Neuron (in vitro differentiated cells): ENCODE measurements around the gene CD93.

Experiments used
- H2AFZ ChIP-seq: one replicate; pipeline ENCODE4 v1.6.1; 2013; ENCODE audit warnings: low read depth, mild to moderate bottlenecking, inconsistent platforms, low read length, moderate library complexity
- H3K27me3 ChIP-seq: one replicate; pipeline ENCODE4 v1.6.1; 2013; ENCODE audit warnings: low read length; ENCODE audit not compliant: insufficient read depth
- H3K36me3 ChIP-seq: one replicate; pipeline ENCODE4 v1.6.1; 2013; ENCODE audit warnings: low read length; ENCODE audit not compliant: insufficient read depth
- H3K4me1 ChIP-seq: one replicate; pipeline ENCODE4 v1.6.1; 2013; ENCODE audit warnings: low read length; ENCODE audit not compliant: insufficient read depth
- H3K4me3 ChIP-seq: 2 replicates; pipeline ENCODE4 v1.5.1; 2013; ENCODE audit warnings: mild to moderate bottlenecking, low read length, moderate library complexity
- H3K9me3 ChIP-seq: one replicate; pipeline ENCODE4 v1.6.1; 2013; ENCODE audit warnings: low read length

Gene CD93

GRCh38 chr20:23063581-23063980 lies 22.5 kb downstream of the CD93 start:
- H2AFZ ChIP-seq, result no peak overlapping the region
- H3K9me3 ChIP-seq, result no peaks in the 10 kb centered on the region
- H3K36me3 ChIP-seq, result no peaks in the 10 kb centered on the region
- no peaks in the 10 kb centered on the region for H3K27me3 ChIP-seq
- no peak overlapping the region for H3K4me3 ChIP-seq
- H3K4me1 ChIP-seq, result no peaks in the 10 kb centered on the region

GRCh38 chr20:23063168-23063567 lies 23.0 kb downstream of the CD93 start:
- H2AFZ ChIP-seq, result no peak overlapping the region
- no peaks in the 10 kb centered on the region for H3K36me3 ChIP-seq
- H3K4me3 ChIP-seq, result no peak overlapping the region
- no peaks in the 10 kb centered on the region for H3K9me3 ChIP-seq
- H3K27me3 ChIP-seq, result no peaks in the 10 kb centered on the region
- no peaks in the 10 kb centered on the region for H3K4me1 ChIP-seq

DNA sequence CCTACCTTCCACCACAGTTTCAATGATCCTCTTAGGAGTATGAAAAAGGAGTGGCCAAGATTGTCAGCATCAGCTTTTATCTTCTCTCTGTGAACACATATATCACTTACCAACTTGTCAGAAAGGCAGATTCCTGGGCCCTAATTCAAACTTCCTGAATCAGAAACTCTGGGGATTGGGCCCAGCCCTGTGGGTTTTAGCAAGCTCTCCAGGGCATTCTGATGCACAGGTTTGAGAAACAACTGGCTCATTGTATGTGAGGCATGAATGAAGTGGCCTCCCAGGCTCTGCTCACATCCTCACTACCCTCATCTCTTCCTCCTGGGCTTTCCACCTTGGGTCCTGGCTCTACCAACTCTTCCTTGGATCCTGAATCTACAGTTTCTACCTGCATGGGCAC lies 23.5 kb downstream of the CD93 start:
- no peak overlapping the region for H3K4me3 ChIP-seq

GRCh38 chr20:23061734-23062561 lies 24.2 kb downstream of the CD93 start:
- H3K9me3 ChIP-seq, result no peaks in the 10 kb centered on the region
- H3K36me3 ChIP-seq, result no peaks in the 10 kb centered on the region
- H3K4me1 ChIP-seq, result no peaks in the 10 kb centered on the region
- H2AFZ ChIP-seq, result no peak overlapping the region
- no peak overlapping the region for H3K4me3 ChIP-seq
- no peaks in the 10 kb centered on the region for H3K27me3 ChIP-seq

More for the DNA sequence above, 23.5 kb downstream of the CD93 start:
- Histone ChIP-seq H3K36me3 (no peaks in the 10 kb centered on the region), H3K9me3 (no peaks in the 10 kb centered on the region), H3K4me1 (no peaks in the 10 kb centered on the region), H2AFZ (no peak overlapping the region), H3K27me3 (no peaks in the 10 kb centered on the region)

DNA sequence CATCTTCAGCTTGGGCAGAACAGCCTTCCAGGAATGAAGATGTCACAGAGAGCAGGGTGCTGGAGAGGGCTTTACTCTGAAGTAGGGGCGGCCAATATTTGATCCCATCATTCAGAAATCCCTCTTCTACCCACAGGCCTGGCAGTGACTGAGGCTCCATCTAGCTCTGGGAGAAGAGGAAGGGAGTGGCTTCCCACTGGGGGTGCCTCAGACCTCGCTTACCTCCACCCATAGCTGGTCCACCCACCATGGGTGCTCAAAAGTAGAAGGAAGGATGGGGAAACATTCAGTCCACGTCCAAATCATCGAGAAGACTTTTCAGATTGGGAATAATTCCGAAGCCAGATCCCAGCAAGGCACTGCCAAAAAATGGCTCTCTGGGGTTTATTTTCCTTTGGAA lies 24.9 kb downstream of the CD93 start:
- Histone ChIP-seq H2AFZ (no peak overlapping the region), H3K4me1 (no peaks in the 10 kb centered on the region), H3K36me3 (no peaks in the 10 kb centered on the region), H3K9me3 (no peaks in the 10 kb centered on the region), H3K27me3 (no peaks in the 10 kb centered on the region), H3K4me3 (no peak overlapping the region)

- H3K4me1 ChIP-seq, result no peaks in the 10 kb centered on the region
- H3K27me3 ChIP-seq, result no peaks in the 10 kb centered on the region
- H2AFZ ChIP-seq, result no peak overlapping the region
- H3K4me3 ChIP-seq, result no peak overlapping the region
- H3K9me3 ChIP-seq, result no peaks in the 10 kb centered on the region
- no peaks in the 10 kb centered on the region for H3K36me3 ChIP-seq
Measured at GRCh38 chr20:23060629-23061028, 25.5 kb downstream of the CD93 start.

GRCh38 chr20:23059846-23060245 lies 26.3 kb downstream of the CD93 start:
- no peak overlapping the region for H3K4me3 ChIP-seq
- H3K27me3 ChIP-seq, result no peaks in the 10 kb centered on the region
- no peak overlapping the region for H2AFZ ChIP-seq
- no peaks in the 10 kb centered on the region for H3K4me1 ChIP-seq
- H3K9me3 ChIP-seq, result no peaks in the 10 kb centered on the region
- no peaks in the 10 kb centered on the region for H3K36me3 ChIP-seq

DNA sequence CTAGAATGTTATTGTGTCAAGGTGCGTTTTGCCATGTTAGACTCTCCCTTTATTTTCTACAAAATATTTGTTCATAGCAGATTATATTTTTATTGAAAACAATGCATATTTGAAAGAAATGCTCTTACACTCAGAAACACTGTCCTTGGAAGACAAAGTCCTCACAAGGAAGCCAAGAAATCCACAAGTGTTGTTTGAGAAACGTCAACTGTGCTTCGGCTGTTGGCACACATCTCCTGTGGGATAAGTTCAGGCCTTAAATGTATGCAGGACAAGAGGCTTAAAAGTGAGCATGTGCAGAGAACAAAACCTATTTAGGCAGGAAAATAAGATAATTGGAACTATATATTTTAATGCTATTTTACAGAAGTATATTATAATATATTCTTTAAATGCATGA lies 27.1 kb downstream of the CD93 start:
- H3K36me3 ChIP-seq, result no peaks in the 10 kb centered on the region
- no peaks in the 10 kb centered on the region for H3K4me1 ChIP-seq
- no peaks in the 10 kb centered on the region for H3K27me3 ChIP-seq
- H3K4me3 ChIP-seq, result no peak overlapping the region
- no peaks in the 10 kb centered on the region for H3K9me3 ChIP-seq
- no peak overlapping the region for H2AFZ ChIP-seq

GRCh38 chr20:23058240-23058639 lies 27.9 kb downstream of the CD93 start:
- Histone ChIP-seq H3K4me3 (no peak overlapping the region), H3K36me3 (no peaks in the 10 kb centered on the region), H2AFZ (no peak overlapping the region), H3K9me3 (no peaks in the 10 kb centered on the region), H3K27me3 (peaks cover 2% of the 10 kb centered on the region), H3K4me1 (no peaks in the 10 kb centered on the region)

GRCh38 chr20:23052904-23053303 lies 33.2 kb downstream of the CD93 start:
- Histone ChIP-seq H3K4me3 (no peak overlapping the region), H3K36me3 (no peaks in the 10 kb centered on the region), H3K4me1 (no peaks in the 10 kb centered on the region), H3K9me3 (no peaks in the 10 kb centered on the region), H3K27me3 (peaks cover 56% of the 10 kb centered on the region), H2AFZ (no peak overlapping the region)

GRCh38 chr20:23050847-23051627 lies 35.1 kb downstream of the CD93 start:
- Histone ChIP-seq H3K4me1 (no peaks in the 10 kb centered on the region), H2AFZ (no peak overlapping the region), H3K36me3 (no peaks in the 10 kb centered on the region), H3K9me3 (no peaks in the 10 kb centered on the region), H3K27me3 (peaks cover 63% of the 10 kb centered on the region), H3K4me3 (peak overlapping the region; percentile 22)

GRCh38 chr20:23050076-23050838 lies 35.9 kb downstream of the CD93 start:
- H3K36me3 ChIP-seq, result no peaks in the 10 kb centered on the region
- H3K9me3 ChIP-seq, result no peaks in the 10 kb centered on the region
- H3K4me1 ChIP-seq, result no peaks in the 10 kb centered on the region
- H2AFZ ChIP-seq, result no peak overlapping the region
- H3K4me3 ChIP-seq, result no peak overlapping the region
- peaks cover 65% of the 10 kb centered on the region for H3K27me3 ChIP-seq
